Colonic mucosa (tissue), 4 donors: ENCODE results near the gene TELO2. TPM values are rescaled to one million over a fixed set of nuclear protein-coding genes. Genes with fewer than 3 reads are reported as not detected.

Experiments
- DNase-seq: peaks from one replicate; pipeline ENCODE4 v3.0.0-alpha.2; 2020
- H3K27ac ChIP-seq: fragments of 200-600 bp; one replicate; pipeline ENCODE4 v1.8.0; 2021
- H3K27me3 ChIP-seq: fragments of 200-600 bp; one replicate; pipeline ENCODE4 v1.8.0; 2021
- H3K36me3 ChIP-seq: fragments of 200-600 bp; one replicate; pipeline ENCODE4 v1.8.0; 2021
- H3K4me1 ChIP-seq: fragments of 200-600 bp; one replicate; pipeline ENCODE4 v1.8.0; 2021; ENCODE audit warnings: mild to moderate bottlenecking
- H3K4me3 ChIP-seq: fragments of 200-600 bp; one replicate; pipeline ENCODE4 v1.8.0; 2021
- H3K9ac ChIP-seq, 2 donors: one replicate each; pipeline ENCODE4 v1.7.0; 2013; ENCODE audit warnings: control low read depth in 2 of 2, low read depth in 2 of 2, low read length in 2 of 2
- H3K9me3 ChIP-seq: fragments of 200-600 bp; one replicate; pipeline ENCODE4 v1.8.0; 2021
- CTCF ChIP-seq: fragments of 200-600 bp; IDR thresholded peaks from one replicate; pipeline ENCODE4 v1.8.0; 2022; ENCODE audit warnings: antibody characterized with exemption, mild to moderate bottlenecking
- intact Hi-C: fragments of 100-400 bp; cut with DNase I; formaldehyde crosslinking; loops from one replicate; pipeline ENCODE4 v1.14.1; 2022
- total RNA-seq, 2 donors: library from RNA; stranded (reverse); fragmentation: NEBNext Ultra II Directional in 1 of 2; extraction: Animal tissue kit (Norgen Biotek cat#: 25700) in 1 of 2; gene quantifications; one replicate each; pipeline ENCODE4 v1.2.1, GENCODE V29; 2021
- donor health status: healthy.
- donor health status: DM: no; HTN: no; CAD: no.
- donor health status: DM: no; HTN: no; CAD: no.

TELO2 gene
- total RNA-seq, 2 donors from 2014 or later, result 18.4 to 76.0 TPM

- Histone ChIP-seq H3K27me3 (no peaks in the 10 kb centered on the region), H3K4me3 (no peak overlapping the region), H3K4me1 (no peaks in the 10 kb centered on the region), H3K9ac (no peak overlapping the region), H3K27ac (no peak overlapping the region), H3K36me3 (no peaks in the 10 kb centered on the region), H3K9me3 (no peaks in the 10 kb centered on the region)
- no peak for DNase-seq
- intact Hi-C loops, result no loop called here
- TF ChIP-seq CTCF, result no peak
Observed at GRCh38 chr16:1539720-1540555, 46.8 kb downstream of the TELO2 start.

- DNase-seq, result no peak
- intact Hi-C loops, result no loop called here
- H3K36me3 ChIP-seq, result no peaks in the 10 kb centered on the region
- no peaks in the 10 kb centered on the region for H3K9me3 ChIP-seq
- TF ChIP-seq CTCF, result no peak
- no peaks in the 10 kb centered on the region for H3K27me3 ChIP-seq
- H3K9ac ChIP-seq, result no peak overlapping the region
- no peak overlapping the region for H3K4me3 ChIP-seq
- no peak overlapping the region for H3K27ac ChIP-seq
- peaks cover 3% of the 10 kb centered on the region for H3K4me1 ChIP-seq
Observed at GRCh38 chr16:1540556-1540855, 47.3 kb downstream of the TELO2 start.

- no peak overlapping the region for H3K27ac ChIP-seq
- peaks cover 5% of the 10 kb centered on the region for H3K4me1 ChIP-seq
- no peaks in the 10 kb centered on the region for H3K36me3 ChIP-seq
- H3K27me3 ChIP-seq, result no peaks in the 10 kb centered on the region
- DNase-seq, result no peak
- H3K4me3 ChIP-seq, result no peak overlapping the region
- H3K9me3 ChIP-seq, result no peaks in the 10 kb centered on the region
- intact Hi-C loops, result no loop called here
- no peak overlapping the region for H3K9ac ChIP-seq
- no peak for TF ChIP-seq CTCF
Observed at GRCh38 chr16:1541293-1542165, 48.4 kb downstream of the TELO2 start.

- Histone ChIP-seq H3K9ac (no peak overlapping the region), H3K9me3 (no peaks in the 10 kb centered on the region), H3K4me1 (peaks cover 5% of the 10 kb centered on the region), H3K27ac (no peak overlapping the region), H3K36me3 (no peaks in the 10 kb centered on the region), H3K4me3 (no peak overlapping the region), H3K27me3 (no peaks in the 10 kb centered on the region)
- intact Hi-C loops, result no loop called here
- no peak for DNase-seq
- no peak for TF ChIP-seq CTCF
Observed at GRCh38 chr16:1542166-1542500, 49.0 kb downstream of the TELO2 start.

GRCh38 chr16:1542533-1542932 is 49.4 kb downstream of the TELO2 start:
- DNase-seq, result no peak
- H3K27ac ChIP-seq, result no peak overlapping the region
- peaks cover 5% of the 10 kb centered on the region for H3K4me1 ChIP-seq
- H3K9ac ChIP-seq, result no peak overlapping the region
- TF ChIP-seq CTCF, result no peak
- H3K4me3 ChIP-seq, result no peak overlapping the region
- intact Hi-C loops, result no loop called here
- H3K27me3 ChIP-seq, result no peaks in the 10 kb centered on the region
- no peaks in the 10 kb centered on the region for H3K9me3 ChIP-seq
- H3K36me3 ChIP-seq, result no peaks in the 10 kb centered on the region
